ENCODE data around the gene C1S. TPM values are rescaled to one million over a fixed set of nuclear protein-coding genes. Genes with fewer than 3 reads are reported as not detected.

Gene C1S
- total and polyA plus RNA-seq, 9 of the 15 experiments (the other 6 are each of a cell fraction or from before 2014, with no cell fraction given): 0.08 to 0.84 (median 0.27) TPM

GRCh38 chr12:7058163-7058845, 2.2 kb upstream of the C1S start (continued):
- TF ChIP-seq ZNF511 (CRISPR knock-in tag; IDR thresholded peaks at IDR 0.05) (no peak), BRF1 (IDR thresholded peaks at IDR 0.05; ENCODE audit: borderline replicate concordance, extremely low read depth, insufficient read length) (no peak), EZH2 (IDR thresholded peaks at IDR 0.05; ENCODE audit: borderline replicate concordance, low read depth, low read length) (no peak), ZBTB8A (IDR thresholded peaks at IDR 0.05; ENCODE audit: partially characterized antibody) (no peak), PYGO2 (tag; IDR thresholded peaks at IDR 0.05) (peak; percentile 93), RAD51 (IDR thresholded peaks at IDR 0.05; ENCODE audit: borderline replicate concordance, low read depth) (no peak), ZNF707 (CRISPR knock-in tag; conservative IDR thresholded peaks at IDR 0.05) (peak; percentile 66; the same call in 1 of the 2 replicates), SNAPC5 (CRISPR knock-in tag; IDR thresholded peaks at IDR 0.05) (no peak), DIDO1 (tag; IDR thresholded peaks at IDR 0.05; ENCODE audit: low read depth) (peak; percentile 47; the same call in 1 of the 2 replicates), SPI1 (IDR thresholded peaks at IDR 0.05; ENCODE audit: borderline replicate concordance, low read depth, low read length) (peak; percentile 66), L3MBTL2 (IDR thresholded peaks at IDR 0.05) (no peak), TRIM25 (IDR thresholded peaks at IDR 0.05; ENCODE audit: borderline replicate concordance) (no peak), FOXM1 (IDR thresholded peaks at IDR 0.05; ENCODE audit: low read depth) (no peak), FOXM1 (CRISPR knock-in tag; IDR thresholded peaks at IDR 0.05; ENCODE audit: low read depth) (no peak), ERF (CRISPR knock-in tag; IDR thresholded peaks at IDR 0.05) (no peak), ZNF133 (CRISPR knock-in tag; IDR thresholded peaks at IDR 0.05) (peak; percentile 76; the same call in 1 of the 2 replicates), MEF2D (tag; conservative IDR thresholded peaks at IDR 0.05; ENCODE audit: low read depth) (peak; percentile 88), MAFF (IDR thresholded peaks at IDR 0.05; ENCODE audit: low read length) (no peak), TAL1 (IDR thresholded peaks at IDR 0.05) (no peak), CTBP1 (IDR thresholded peaks at IDR 0.05; ENCODE audit: borderline replicate concordance) (no peak), ILK (tag; IDR thresholded peaks at IDR 0.05; ENCODE audit: borderline replicate concordance, low read depth) (no peak), SRSF3 (IDR thresholded peaks at IDR 0.05; ENCODE audit: insufficient read depth, low read length) (no peak), SAFB2 (IDR thresholded peaks at IDR 0.05; ENCODE audit: borderline replicate concordance, low read depth, low read length, severe bottlenecking) (no peak), ZFP91 (CRISPR knock-in tag; IDR thresholded peaks at IDR 0.05) (no peak), PHF21A (IDR thresholded peaks at IDR 0.05; ENCODE audit: borderline replicate concordance, low read depth) (no peak), POU5F1 (IDR thresholded peaks at IDR 0.05; ENCODE audit: borderline replicate concordance, low read depth, low read length, partially characterized antibody) (no peak), ZNF12 (CRISPR knock-in tag; IDR thresholded peaks at IDR 0.05) (no peak)

All from K562 (cell line).